A673 (cell line): ENCODE results near the gene NHERF1.

Experiments used
- CTCF ChIP-seq: fragments of 300-800, 200-600 bp; sonication (generic); conservative IDR thresholded peaks from 2 replicates; pipeline ENCODE4 v1.5.1; 2017; ENCODE audit warnings: low read depth, mild to moderate bottlenecking, antibody characterized with exemption, low read length, moderate library complexity, mixed read lengths
- EZH2 ChIP-seq: fragments of 200-600 bp; sonication (generic); IDR thresholded peaks from 2 replicates; pipeline ENCODE4 v1.6.1; 2017; ENCODE audit warnings: borderline replicate concordance, low read depth, mild to moderate bottlenecking, mixed read lengths, antibody characterized with exemption, low read length; ENCODE audit not compliant: poor library complexity, severe bottlenecking

GRCh38 chr17:74772053-74772452 is 23.6 kb downstream of the NHERF1 start:
- TF ChIP-seq CTCF: no peak
- no peak for TF ChIP-seq EZH2
